ENCODE measurements around the gene IRF2BP2. TPM values are rescaled to one million over a fixed set of nuclear protein-coding genes. Genes with fewer than 3 reads are reported as not detected.
A peak's percentile ranks its signal among the peaks of the same experiment; 100 is the strongest.

Gene IRF2BP2
- total and polyA plus RNA-seq, 2 of the 13 experiments (the other 11 are each of a cell fraction or from before 2014, with no cell fraction given): 140 to 147 TPM

DNA sequence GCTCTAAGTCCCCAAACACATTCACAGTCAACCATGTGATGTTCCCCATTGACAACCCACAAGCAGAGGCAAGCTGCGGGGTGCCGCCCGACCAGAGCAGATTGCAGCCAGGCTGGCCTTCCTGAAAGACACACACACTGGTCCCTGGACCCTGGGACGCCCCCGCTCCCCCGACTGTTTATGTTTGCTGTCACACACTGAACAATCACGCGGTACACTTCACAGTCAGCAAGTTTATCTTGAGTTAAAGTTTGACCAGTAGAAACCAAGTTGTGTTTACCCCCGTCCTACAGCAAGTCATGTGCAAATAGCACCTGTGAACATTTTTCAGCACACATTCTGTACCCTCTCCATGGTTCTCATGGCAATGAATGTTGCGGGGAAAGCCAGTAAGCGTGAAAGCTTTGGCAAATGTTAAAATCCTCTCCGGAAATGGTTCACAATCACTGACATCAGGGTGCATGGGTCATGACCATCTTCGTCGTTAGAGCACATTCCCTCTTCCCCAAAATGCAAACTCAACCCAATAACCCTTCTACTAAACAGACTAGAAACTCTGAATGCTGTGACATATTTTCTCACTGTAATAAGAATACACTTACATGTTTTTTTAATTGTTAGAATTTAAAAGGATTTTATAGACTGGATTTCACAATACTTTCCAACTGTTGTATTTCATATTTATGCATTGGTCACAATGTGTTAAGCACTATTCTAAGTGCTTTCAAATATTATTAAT, 33.3 kb upstream of the IRF2BP2 start (continued):
- TF ChIP-seq, protein P1, sequence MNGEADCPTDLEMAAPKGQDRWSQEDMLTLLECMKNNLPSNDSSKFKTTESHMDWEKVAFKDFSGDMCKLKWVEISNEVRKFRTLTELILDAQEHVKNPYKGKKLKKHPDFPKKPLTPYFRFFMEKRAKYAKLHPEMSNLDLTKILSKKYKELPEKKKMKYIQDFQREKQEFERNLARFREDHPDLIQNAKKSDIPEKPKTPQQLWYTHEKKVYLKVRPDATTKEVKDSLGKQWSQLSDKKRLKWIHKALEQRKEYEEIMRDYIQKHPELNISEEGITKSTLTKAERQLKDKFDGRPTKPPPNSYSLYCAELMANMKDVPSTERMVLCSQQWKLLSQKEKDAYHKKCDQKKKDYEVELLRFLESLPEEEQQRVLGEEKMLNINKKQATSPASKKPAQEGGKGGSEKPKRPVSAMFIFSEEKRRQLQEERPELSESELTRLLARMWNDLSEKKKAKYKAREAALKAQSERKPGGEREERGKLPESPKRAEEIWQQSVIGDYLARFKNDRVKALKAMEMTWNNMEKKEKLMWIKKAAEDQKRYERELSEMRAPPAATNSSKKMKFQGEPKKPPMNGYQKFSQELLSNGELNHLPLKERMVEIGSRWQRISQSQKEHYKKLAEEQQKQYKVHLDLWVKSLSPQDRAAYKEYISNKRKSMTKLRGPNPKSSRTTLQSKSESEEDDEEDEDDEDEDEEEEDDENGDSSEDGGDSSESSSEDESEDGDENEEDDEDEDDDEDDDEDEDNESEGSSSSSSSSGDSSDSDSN (CRISPR knock-in tag; IDR thresholded peaks at IDR 0.05): peak; percentile 60
- TF ChIP-seq, protein P2, sequence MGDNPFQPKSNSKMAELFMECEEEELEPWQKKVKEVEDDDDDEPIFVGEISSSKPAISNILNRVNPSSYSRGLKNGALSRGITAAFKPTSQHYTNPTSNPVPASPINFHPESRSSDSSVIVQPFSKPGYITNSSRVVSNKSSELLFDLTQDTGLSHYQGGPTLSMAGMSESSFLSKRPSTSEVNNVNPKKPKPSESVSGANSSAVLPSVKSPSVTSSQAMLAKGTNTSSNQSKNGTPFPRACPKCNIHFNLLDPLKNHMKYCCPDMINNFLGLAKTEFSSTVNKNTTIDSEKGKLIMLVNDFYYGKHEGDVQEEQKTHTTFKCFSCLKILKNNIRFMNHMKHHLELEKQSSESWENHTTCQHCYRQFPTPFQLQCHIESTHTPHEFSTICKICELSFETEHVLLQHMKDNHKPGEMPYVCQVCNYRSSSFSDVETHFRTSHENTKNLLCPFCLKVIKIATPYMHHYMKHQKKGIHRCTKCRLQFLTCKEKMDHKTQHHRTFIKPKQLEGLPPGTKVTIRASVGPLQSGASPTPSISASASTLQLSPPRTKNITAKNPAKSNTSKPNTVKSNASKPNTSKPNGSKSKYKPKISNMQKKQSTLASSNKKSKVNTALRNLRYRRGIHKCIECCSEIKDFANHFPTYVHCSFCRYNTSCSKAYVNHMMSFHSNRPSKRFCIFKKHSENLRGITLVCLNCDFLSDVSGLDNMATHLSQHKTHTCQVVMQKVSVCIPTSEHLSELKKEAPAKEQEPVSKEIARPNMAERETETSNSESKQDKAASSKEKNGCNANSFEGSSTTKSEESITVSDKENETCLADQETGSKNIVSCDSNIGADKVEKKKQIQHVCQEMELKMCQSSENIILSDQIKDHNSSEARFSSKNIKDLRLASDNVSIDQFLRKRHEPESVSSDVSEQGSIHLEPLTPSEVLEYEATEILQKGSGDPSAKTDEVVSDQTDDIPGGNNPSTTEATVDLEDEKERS (CRISPR knock-in tag; IDR thresholded peaks at IDR 0.05): peak; percentile 50; the same call in 1 of the 2 replicates
- TF ChIP-seq ERF (CRISPR knock-in tag; IDR thresholded peaks at IDR 0.05) (peak; percentile 98), RFX3 (CRISPR knock-in tag; IDR thresholded peaks at IDR 0.05) (peak; percentile 65), ZNF549 (CRISPR knock-in tag; IDR thresholded peaks at IDR 0.05) (no peak), SRSF1 (optimal IDR thresholded peaks at IDR 0.05; ENCODE audit: low read depth, low read length) (no peak), HNRNPLL (IDR thresholded peaks at IDR 0.05; ENCODE audit: low read depth, low read length, poor library complexity, severe bottlenecking) (peak; percentile 28), ZNF337 (CRISPR knock-in tag; IDR thresholded peaks at IDR 0.05; ENCODE audit: borderline replicate concordance, low read depth) (peak; percentile 95), KAT2B (IDR thresholded peaks at IDR 0.05; ENCODE audit: borderline replicate concordance, low read depth, low read length) (no peak), ZNF331 (CRISPR knock-in tag; IDR thresholded peaks at IDR 0.05) (peak; percentile 92; the same call in 1 of the 2 replicates), ZNF569 (CRISPR knock-in tag; IDR thresholded peaks at IDR 0.05; ENCODE audit: borderline replicate concordance) (no peak), NKX3-1 (CRISPR knock-in tag; IDR thresholded peaks at IDR 0.05) (peak; percentile 96), TOE1 (CRISPR knock-in tag; IDR thresholded peaks at IDR 0.05) (peak; percentile 87)
- TF ChIP-seq, protein P3, sequence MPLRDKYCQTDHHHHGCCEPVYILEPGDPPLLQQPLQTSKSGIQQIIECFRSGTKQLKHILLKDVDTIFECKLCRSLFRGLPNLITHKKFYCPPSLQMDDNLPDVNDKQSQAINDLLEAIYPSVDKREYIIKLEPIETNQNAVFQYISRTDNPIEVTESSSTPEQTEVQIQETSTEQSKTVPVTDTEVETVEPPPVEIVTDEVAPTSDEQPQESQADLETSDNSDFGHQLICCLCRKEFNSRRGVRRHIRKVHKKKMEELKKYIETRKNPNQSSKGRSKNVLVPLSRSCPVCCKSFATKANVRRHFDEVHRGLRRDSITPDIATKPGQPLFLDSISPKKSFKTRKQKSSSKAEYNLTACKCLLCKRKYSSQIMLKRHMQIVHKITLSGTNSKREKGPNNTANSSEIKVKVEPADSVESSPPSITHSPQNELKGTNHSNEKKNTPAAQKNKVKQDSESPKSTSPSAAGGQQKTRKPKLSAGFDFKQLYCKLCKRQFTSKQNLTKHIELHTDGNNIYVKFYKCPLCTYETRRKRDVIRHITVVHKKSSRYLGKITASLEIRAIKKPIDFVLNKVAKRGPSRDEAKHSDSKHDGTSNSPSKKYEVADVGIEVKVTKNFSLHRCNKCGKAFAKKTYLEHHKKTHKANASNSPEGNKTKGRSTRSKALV (CRISPR knock-in tag; IDR thresholded peaks at IDR 0.05): peak; percentile 83
- TF ChIP-seq, protein P4, sequence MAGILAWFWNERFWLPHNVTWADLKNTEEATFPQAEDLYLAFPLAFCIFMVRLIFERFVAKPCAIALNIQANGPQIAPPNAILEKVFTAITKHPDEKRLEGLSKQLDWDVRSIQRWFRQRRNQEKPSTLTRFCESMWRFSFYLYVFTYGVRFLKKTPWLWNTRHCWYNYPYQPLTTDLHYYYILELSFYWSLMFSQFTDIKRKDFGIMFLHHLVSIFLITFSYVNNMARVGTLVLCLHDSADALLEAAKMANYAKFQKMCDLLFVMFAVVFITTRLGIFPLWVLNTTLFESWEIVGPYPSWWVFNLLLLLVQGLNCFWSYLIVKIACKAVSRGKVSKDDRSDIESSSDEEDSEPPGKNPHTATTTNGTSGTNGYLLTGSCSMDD (CRISPR knock-in tag; IDR thresholded peaks at IDR 0.05): no peak
- TF ChIP-seq, protein P5, sequence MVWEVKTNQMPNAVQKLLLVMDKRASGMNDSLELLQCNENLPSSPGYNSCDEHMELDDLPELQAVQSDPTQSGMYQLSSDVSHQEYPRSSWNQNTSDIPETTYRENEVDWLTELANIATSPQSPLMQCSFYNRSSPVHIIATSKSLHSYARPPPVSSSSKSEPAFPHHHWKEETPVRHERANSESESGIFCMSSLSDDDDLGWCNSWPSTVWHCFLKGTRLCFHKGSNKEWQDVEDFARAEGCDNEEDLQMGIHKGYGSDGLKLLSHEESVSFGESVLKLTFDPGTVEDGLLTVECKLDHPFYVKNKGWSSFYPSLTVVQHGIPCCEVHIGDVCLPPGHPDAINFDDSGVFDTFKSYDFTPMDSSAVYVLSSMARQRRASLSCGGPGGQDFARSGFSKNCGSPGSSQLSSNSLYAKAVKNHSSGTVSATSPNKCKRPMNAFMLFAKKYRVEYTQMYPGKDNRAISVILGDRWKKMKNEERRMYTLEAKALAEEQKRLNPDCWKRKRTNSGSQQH (CRISPR knock-in tag; IDR thresholded peaks at IDR 0.05; ENCODE audit: low read depth): 0 out of 2 replicates have a peak, but pooled peaks have one; percentile 48
- TF ChIP-seq, protein P6, sequence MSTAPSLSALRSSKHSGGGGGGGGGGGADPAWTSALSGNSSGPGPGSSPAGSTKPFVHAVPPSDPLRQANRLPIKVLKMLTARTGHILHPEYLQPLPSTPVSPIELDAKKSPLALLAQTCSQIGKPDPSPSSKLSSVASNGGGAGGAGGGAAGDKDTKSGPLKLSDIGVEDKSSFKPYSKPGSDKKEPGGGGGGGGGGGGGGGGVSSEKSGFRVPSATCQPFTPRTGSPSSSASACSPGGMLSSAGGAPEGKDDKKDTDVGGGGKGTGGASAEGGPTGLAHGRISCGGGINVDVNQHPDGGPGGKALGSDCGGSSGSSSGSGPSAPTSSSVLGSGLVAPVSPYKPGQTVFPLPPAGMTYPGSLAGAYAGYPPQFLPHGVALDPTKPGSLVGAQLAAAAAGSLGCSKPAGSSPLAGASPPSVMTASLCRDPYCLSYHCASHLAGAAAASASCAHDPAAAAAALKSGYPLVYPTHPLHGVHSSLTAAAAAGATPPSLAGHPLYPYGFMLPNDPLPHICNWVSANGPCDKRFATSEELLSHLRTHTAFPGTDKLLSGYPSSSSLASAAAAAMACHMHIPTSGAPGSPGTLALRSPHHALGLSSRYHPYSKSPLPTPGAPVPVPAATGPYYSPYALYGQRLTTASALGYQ (CRISPR knock-in tag; IDR thresholded peaks at IDR 0.05): peak; percentile 100

All from HepG2 (cell line).